RWPE2 (cell line): ENCODE results near the gene RGS9.
A peak's percentile ranks its signal among the peaks of the same experiment; 100 is the strongest.

Source experiments
- ATAC-seq: fragments of 200-7000 bp; cut with Tn5 transposase; 3 replicates; pipeline ENCODE4 v1.9.1; 2021; ENCODE audit warnings: low read depth
- DNase-seq: peaks from one replicate; pipeline ENCODE4 v3.0.0-alpha.2; 2020; ENCODE audit warnings: low spot score
- H3K27ac ChIP-seq: fragments of 450-650 bp; 2 replicates; pipeline ENCODE4 v1.5.1; 2017; ENCODE audit warnings: mild to moderate bottlenecking; ENCODE audit not compliant: poor library complexity, severe bottlenecking
- H3K27me3 ChIP-seq: fragments of 250-450 bp; sonication (Bioruptor Pico); 2 replicates; pipeline ENCODE4 v1.5.1; 2021; ENCODE audit warnings: mild to moderate bottlenecking, moderate library complexity; ENCODE audit not compliant: insufficient read depth, poor library complexity, severe bottlenecking
- H3K36me3 ChIP-seq: fragments of 250-450 bp; sonication (Bioruptor Pico); 2 replicates; pipeline ENCODE4 v1.5.1; 2020; ENCODE audit warnings: low read depth, mild to moderate bottlenecking, moderate library complexity
- H3K4me1 ChIP-seq: fragments of 250-450 bp; sonication (Bioruptor Pico); 2 replicates; pipeline ENCODE4 v1.5.1; 2021; ENCODE audit warnings: mild to moderate bottlenecking, moderate library complexity; ENCODE audit not compliant: insufficient read depth, poor library complexity, severe bottlenecking
- H3K4me3 ChIP-seq: fragments of 250-450 bp; sonication (Bioruptor Pico); 2 replicates; pipeline ENCODE4 v1.5.1; 2021; ENCODE audit warnings: mild to moderate bottlenecking, moderate library complexity; ENCODE audit not compliant: severe bottlenecking
- H3K9me3 ChIP-seq: fragments of 250-450 bp; sonication (Bioruptor Pico); 2 replicates; pipeline ENCODE4 v1.5.1; 2021; ENCODE audit warnings: mild to moderate bottlenecking, moderate library complexity; ENCODE audit not compliant: severe bottlenecking
- CTCF ChIP-seq: fragments of 450-650 bp; IDR thresholded peaks from one replicate; pipeline ENCODE4 v1.5.1; 2017; ENCODE audit warnings: mild to moderate bottlenecking, moderate library complexity; ENCODE audit not compliant: poor library complexity, severe bottlenecking

The RGS9 gene

GRCh38 chr17:65100316-65101140, 36.6 kb upstream of the RGS9 start:
- no peaks in the 10 kb centered on the region for H3K36me3 ChIP-seq
- peak; percentile 86 for ATAC-seq
- H3K27me3 ChIP-seq = no peaks in the 10 kb centered on the region
- peak; percentile 99 for TF ChIP-seq CTCF
- DNase-seq = peak; percentile 76
- peaks cover 17% of the 10 kb centered on the region for H3K4me1 ChIP-seq
- H3K9me3 ChIP-seq = no peaks in the 10 kb centered on the region
- H3K27ac ChIP-seq = peak overlapping the region; percentile 30
- peak overlapping the region; percentile 36 for H3K4me3 ChIP-seq

- H3K27ac ChIP-seq = no peak overlapping the region
- peak overlapping the region; percentile 36 for H3K4me3 ChIP-seq
- ATAC-seq (no peak), DNase-seq (no peak)
- no peaks in the 10 kb centered on the region for H3K9me3 ChIP-seq
- no peaks in the 10 kb centered on the region for H3K36me3 ChIP-seq
- no peaks in the 10 kb centered on the region for H3K27me3 ChIP-seq
- peaks cover 21% of the 10 kb centered on the region for H3K4me1 ChIP-seq
- no peak for TF ChIP-seq CTCF
These were observed 35.8 kb upstream of the RGS9 start for GRCh38 chr17:65101371-65101770.

DNA sequence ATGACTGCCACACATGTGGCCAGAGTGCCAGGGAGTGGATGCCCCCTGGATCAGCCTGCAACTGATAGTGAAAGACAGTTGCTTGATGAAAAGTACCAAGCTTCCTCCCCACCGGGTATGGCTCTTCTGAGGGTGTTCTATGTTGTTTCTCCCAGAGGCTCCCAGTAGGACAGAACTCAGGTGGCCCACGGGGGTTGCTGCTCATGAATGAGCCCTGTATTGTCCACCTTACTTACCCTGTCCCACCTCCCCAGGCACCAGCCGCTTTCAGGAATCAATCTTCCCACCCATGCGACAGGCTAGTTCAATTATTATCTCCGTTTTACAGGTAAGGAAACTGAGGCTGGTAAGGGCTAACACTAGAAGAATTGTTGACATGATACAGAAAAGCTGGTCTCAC, 34.9 kb upstream of the RGS9 start:
- TF ChIP-seq CTCF = no peak
- H3K4me3 ChIP-seq = no peak overlapping the region
- no peak for DNase-seq
- H3K36me3 ChIP-seq = no peaks in the 10 kb centered on the region
- H3K4me1 ChIP-seq = peaks cover 27% of the 10 kb centered on the region
- H3K9me3 ChIP-seq = no peaks in the 10 kb centered on the region
- H3K27ac ChIP-seq = no peak overlapping the region
- no peaks in the 10 kb centered on the region for H3K27me3 ChIP-seq
- no peak for ATAC-seq

GRCh38 chr17:65102788-65103187, 34.4 kb upstream of the RGS9 start:
- H3K4me1 ChIP-seq = peaks cover 32% of the 10 kb centered on the region
- H3K27me3 ChIP-seq = no peaks in the 10 kb centered on the region
- no peak for TF ChIP-seq CTCF
- ATAC-seq = no peak
- no peaks in the 10 kb centered on the region for H3K9me3 ChIP-seq
- no peak for DNase-seq
- no peaks in the 10 kb centered on the region for H3K36me3 ChIP-seq
- no peak overlapping the region for H3K4me3 ChIP-seq
- peak overlapping the region; percentile 38 for H3K27ac ChIP-seq

DNA sequence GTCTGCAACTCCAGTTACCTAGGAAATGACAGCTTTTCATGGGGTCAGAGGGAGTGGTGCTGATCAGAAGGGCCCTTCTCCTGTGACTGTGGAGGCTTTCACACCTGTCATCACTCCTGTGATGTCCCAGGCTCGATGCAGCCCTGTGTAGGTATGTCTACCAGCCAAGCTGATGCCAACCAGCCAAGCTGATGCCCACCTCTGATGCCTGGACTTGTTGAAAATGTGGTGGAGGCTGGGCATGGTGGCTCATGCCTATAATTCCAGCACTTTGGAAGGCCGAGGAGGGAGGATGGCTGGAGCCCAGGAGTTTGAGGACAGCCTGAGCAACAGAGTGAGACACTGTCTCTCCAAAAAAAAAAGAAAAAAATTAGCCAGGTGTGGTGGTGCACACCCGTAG, 33.7 kb upstream of the RGS9 start:
- peak overlapping the region; percentile 38 for H3K27ac ChIP-seq
- no peaks in the 10 kb centered on the region for H3K27me3 ChIP-seq
- TF ChIP-seq CTCF = no peak
- H3K4me3 ChIP-seq = no peak overlapping the region
- no peaks in the 10 kb centered on the region for H3K36me3 ChIP-seq
- H3K9me3 ChIP-seq = no peaks in the 10 kb centered on the region
- DNase-seq (no peak), ATAC-seq (no peak)
- H3K4me1 ChIP-seq = peaks cover 36% of the 10 kb centered on the region
